Activated CD8-positive, alpha-beta T cell treated with anti-CD3 and anti-CD28 coated beads for 36 hours (primary cell): ENCODE data around the gene WBP2NL. TPM values are rescaled to one million over a fixed set of nuclear protein-coding genes. Genes with fewer than 3 reads are reported as not detected.

ENCODE experiments used
- ATAC-seq: fragments of 200-7000 bp; cut with Tn5 transposase; one replicate; pipeline ENCODE4 v1.10.0; 2021; ENCODE audit warnings: mild to moderate bottlenecking, moderate library complexity
- CTCF ChIA-PET: fragments of 350-600 bp; sonication (Branson Sonifier 250); formaldehyde crosslinking; loops from one replicate; lab custom pipeline; 2021; ENCODE audit warnings: antibody characterized with exemption; lab: Charles Lee
- POLR2A ChIA-PET: fragments of 350-600 bp; sonication (Branson Sonifier 250); formaldehyde crosslinking; loops from one replicate; lab custom pipeline; 2021; ENCODE audit warnings: antibody characterized with exemption; lab: Charles Lee
- DNase-seq: peaks from one replicate; pipeline ENCODE4 v3.0.0-alpha.2; 2020
- H3K27ac Mint-ChIP-seq: one replicate; pipeline ENCODE4 v1.8.0; 2021; ENCODE audit warnings: mild to moderate bottlenecking, mixed read lengths
- H3K27me3 Mint-ChIP-seq: one replicate; pipeline ENCODE4 v1.8.0; 2021; ENCODE audit warnings: mixed read lengths
- H3K36me3 Mint-ChIP-seq: one replicate; pipeline ENCODE4 v1.8.0; 2021; ENCODE audit warnings: low read depth, mixed read lengths
- H3K4me1 Mint-ChIP-seq: one replicate; pipeline ENCODE4 v1.8.0; 2021; ENCODE audit warnings: low read depth, mixed read lengths
- H3K4me3 Mint-ChIP-seq: one replicate; pipeline ENCODE4 v1.8.0; 2021; ENCODE audit warnings: mild to moderate bottlenecking, moderate library complexity, mixed read lengths
- H3K9me3 Mint-ChIP-seq: one replicate; pipeline ENCODE4 v1.8.0; 2021; ENCODE audit warnings: mixed read lengths
- intact Hi-C: fragments of 100-400 bp; cut with micrococcal nuclease; formaldehyde crosslinking; loops from one replicate; pipeline ENCODE4 v1.10.0; 2022
- total RNA-seq, 2 experiments: library from RNA; stranded (reverse); gene quantifications; one replicate each; pipeline ENCODE4 v1.2.3, GENCODE V29; 2021
- TF ChIP-seq, protein P1 (sequence below): fragments of 200-600 bp; IDR thresholded peaks from one replicate; pipeline ENCODE4 v1.8.0; 2022; ENCODE audit warnings: antibody characterized with exemption, mild to moderate bottlenecking

WBP2NL gene
- total RNA-seq, 2 experiments from 2014 or later, result 0.43 TPM; not detected in 1

DNA sequence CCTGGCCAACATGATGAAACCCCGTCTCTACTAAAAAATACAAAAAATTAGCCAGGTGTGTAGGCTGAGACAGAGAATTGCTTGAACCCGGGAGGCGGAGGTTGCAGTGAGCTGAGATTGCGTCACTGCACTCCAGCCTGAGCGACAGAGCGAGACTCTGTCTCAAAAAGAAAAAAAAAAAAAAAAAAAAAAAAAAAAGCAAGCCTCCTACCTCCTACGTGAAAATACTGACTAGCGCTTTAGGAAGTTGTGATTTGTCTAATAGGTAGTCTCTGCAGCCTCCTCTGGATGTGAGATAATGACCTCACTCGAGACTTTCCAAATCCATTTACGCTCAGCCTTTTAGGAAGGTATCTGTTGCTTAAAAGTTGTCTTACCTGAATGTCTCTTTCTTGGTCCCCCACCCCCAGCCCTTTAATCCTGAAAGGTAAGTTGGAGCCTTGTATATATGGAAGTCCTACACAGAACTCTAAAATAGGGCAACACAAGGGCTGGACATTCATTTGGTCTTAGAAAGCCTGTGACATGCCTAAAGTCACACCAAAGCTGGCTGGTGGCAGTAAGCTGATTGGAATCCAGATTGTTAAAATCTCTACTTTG, 23.8 kb upstream of the WBP2NL start:
- H3K27ac Mint-ChIP-seq, result no peak overlapping the region
- ChIA-PET POLR2A (no interaction called here), CTCF (interaction anchor here (1.7 kb wide), 1 partner anchor 8 kb away, joined by 5 read pairs; no protein-coding TSS in a partner anchor)
- H3K4me1 Mint-ChIP-seq, result no peaks in the 10 kb centered on the region
- DNase-seq (no peak), ATAC-seq (no peak)
- H3K4me3 Mint-ChIP-seq, result no peak overlapping the region
- TF ChIP-seq, protein P1, sequence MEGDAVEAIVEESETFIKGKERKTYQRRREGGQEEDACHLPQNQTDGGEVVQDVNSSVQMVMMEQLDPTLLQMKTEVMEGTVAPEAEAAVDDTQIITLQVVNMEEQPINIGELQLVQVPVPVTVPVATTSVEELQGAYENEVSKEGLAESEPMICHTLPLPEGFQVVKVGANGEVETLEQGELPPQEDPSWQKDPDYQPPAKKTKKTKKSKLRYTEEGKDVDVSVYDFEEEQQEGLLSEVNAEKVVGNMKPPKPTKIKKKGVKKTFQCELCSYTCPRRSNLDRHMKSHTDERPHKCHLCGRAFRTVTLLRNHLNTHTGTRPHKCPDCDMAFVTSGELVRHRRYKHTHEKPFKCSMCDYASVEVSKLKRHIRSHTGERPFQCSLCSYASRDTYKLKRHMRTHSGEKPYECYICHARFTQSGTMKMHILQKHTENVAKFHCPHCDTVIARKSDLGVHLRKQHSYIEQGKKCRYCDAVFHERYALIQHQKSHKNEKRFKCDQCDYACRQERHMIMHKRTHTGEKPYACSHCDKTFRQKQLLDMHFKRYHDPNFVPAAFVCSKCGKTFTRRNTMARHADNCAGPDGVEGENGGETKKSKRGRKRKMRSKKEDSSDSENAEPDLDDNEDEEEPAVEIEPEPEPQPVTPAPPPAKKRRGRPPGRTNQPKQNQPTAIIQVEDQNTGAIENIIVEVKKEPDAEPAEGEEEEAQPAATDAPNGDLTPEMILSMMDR, result no peak
- peaks cover 46% of the 10 kb centered on the region for H3K27me3 Mint-ChIP-seq
- no peaks in the 10 kb centered on the region for H3K36me3 Mint-ChIP-seq
- intact Hi-C loops, result no loop called here
- no peaks in the 10 kb centered on the region for H3K9me3 Mint-ChIP-seq

DNA sequence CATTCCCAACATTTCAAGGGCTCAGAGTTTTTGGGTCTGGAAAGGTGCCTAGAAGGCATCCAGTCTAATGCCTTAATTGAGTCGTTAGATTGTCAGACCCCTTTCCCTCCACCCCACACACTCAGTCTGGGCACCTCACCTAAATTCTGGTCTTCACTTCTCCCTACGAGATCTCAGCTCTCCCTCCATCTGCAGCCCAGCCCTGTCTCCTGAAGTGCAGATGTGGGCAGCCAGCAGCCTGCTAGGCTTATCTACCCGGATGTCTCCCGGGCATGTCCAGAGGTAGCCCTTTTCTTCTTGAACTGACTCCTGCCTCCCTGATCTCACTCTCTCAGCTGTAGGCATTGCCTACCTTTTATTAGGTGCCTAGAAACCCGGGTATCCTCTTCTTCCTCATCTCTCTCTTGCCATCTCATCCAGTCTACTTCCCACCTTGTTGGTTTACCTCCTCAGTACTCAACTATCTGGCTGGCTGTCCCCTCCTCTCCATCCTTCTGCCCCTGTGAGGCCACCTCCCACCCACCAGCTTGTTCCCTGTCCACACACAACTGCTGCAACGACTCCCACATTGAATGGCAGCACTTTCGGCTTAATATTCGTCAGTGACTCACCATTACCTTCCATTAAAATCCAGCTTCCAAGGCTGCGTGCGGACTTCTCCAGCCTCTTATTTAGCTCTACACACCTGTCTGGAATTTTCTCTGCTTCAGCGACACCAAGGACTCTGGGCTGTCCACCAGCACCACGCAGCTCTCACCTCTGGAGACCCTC, 23.1 kb upstream of the WBP2NL start:
- ATAC-seq (no peak), DNase-seq (no peak)
- POLR2A ChIA-PET, result no interaction called here
- intact Hi-C loops, result no loop called here
- H3K4me1 Mint-ChIP-seq, result no peaks in the 10 kb centered on the region
- no peak overlapping the region for H3K27ac Mint-ChIP-seq
- H3K4me3 Mint-ChIP-seq, result peak overlapping the region; percentile 58
- TF ChIP-seq, protein P1, result no peak
- no peaks in the 10 kb centered on the region for H3K36me3 Mint-ChIP-seq
- peaks cover 46% of the 10 kb centered on the region for H3K27me3 Mint-ChIP-seq
- H3K9me3 Mint-ChIP-seq, result no peaks in the 10 kb centered on the region
- CTCF ChIA-PET, result interaction anchor here (1.7 kb wide), 1 partner anchor 8 kb away, joined by 5 read pairs; no protein-coding TSS in a partner anchor

DNA sequence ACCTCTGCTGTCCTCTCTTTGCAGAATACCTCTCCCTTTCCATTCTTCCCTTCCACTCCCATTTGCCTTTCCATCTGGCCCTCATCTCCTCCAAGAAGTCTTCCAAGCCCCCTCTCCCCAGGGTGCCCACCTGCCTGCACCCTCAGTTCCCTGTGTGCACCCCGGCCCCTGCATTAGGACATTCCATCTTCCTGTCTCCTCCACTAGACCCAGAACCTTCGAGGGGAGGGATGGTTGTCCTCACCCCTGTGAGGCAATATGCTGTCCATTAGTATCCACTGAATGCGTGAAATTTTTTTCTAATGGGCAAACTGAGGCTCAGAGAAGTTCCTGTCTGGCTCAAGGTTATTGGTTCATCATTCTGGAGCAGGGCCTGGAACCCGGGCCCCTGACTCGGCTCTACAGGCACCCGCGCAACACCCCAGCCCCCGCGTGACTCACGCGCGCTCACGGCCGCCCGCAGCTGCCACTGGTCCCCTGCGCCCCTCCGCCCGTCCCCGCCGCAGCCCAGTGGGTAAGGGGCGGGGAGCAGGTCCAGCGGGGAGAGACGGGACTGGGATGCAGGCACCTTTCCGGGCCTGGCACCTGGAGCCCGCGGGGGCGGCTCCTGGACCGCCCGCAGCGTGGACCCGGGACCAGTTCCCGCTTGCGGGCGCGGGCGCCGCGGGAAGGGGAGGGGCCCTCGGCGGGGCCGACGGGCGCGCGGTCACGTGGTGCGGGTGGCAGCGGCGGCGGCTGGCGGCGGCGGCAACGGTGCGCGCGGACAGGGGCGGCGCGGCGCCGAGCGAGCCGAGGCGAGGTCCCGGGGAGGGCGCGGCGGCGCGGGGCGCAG, 22.3 kb upstream of the WBP2NL start:
- H3K27ac Mint-ChIP-seq, result no peak overlapping the region
- ATAC-seq, result peak; percentile 69
- H3K4me3 Mint-ChIP-seq, result peak overlapping the region; percentile 58
- POLR2A ChIA-PET, result interaction anchor here (0.6 kb wide), 1 partner anchor 971 kb away, joined by 3 read pairs; no protein-coding TSS in a partner anchor
- H3K9me3 Mint-ChIP-seq, result no peaks in the 10 kb centered on the region
- no peaks in the 10 kb centered on the region for H3K36me3 Mint-ChIP-seq
- TF ChIP-seq, protein P1, result no peak
- CTCF ChIA-PET, result interaction anchor here (1.7 kb wide), 1 partner anchor 9 kb away, joined by 5 read pairs; no protein-coding TSS in a partner anchor
- intact Hi-C loops, result no loop called here
- H3K4me1 Mint-ChIP-seq, result no peaks in the 10 kb centered on the region
- DNase-seq, result peak; percentile 49
- peaks cover 46% of the 10 kb centered on the region for H3K27me3 Mint-ChIP-seq

DNA sequence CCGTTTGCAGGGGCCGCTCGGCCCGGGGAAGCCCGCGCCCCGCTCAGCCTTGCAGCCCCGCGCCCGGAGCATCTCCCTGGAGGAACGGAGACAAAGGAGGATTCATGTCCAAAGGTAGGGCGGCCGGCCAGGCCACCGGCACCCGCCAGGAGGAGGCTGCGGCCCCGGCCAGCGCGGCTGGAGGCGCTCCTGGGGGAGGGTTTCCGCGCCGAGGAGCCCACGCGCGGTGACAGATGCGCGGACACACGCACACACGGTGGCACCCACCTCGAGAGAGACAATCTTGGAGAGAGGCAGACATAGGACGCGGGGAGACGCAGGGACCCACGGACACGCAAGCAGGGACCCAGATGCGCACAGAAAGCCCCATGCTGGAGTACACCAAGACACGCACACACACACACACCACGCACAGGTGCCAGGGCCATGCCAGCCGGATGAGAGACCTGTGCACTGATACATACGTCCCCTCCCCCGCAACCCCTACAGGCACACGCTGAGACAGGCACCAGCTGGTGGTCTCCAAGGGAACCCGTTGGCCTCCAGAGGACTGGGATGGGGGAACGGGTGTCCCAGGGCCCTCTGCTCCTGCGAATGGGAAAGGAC, 21.5 kb upstream of the WBP2NL start:
- Mint-ChIP-seq H3K27me3 (peaks cover 46% of the 10 kb centered on the region), H3K9me3 (no peaks in the 10 kb centered on the region), H3K27ac (no peak overlapping the region), H3K4me3 (peak overlapping the region; percentile 15), H3K36me3 (no peaks in the 10 kb centered on the region), H3K4me1 (no peaks in the 10 kb centered on the region)
- ChIA-PET CTCF (interaction anchor here (0.8 to 1.4 kb wide), 2 partner anchors 37 to 48 kb away, joined by 3 read pairs; no protein-coding TSS in a partner anchor), POLR2A (interaction anchor here (0.6 kb wide), 1 partner anchor 970 kb away, joined by 3 read pairs; no protein-coding TSS in a partner anchor)
- intact Hi-C loops, result no loop called here
- TF ChIP-seq, protein P1, result no peak
- peak; percentile 37 for DNase-seq
- ATAC-seq, result peak; percentile 35
